Measurements from ENCODE around the gene CLPTM1L. TPM values are rescaled to one million over a fixed set of nuclear protein-coding genes. Genes with fewer than 3 reads are reported as not detected.
"Not testable (repeated sequence)": the region's sequence is repeated elsewhere in the genome, so short reads cannot be mapped to it uniquely, and the experiment has no call there.

CLPTM1L gene
- total RNA-seq, 1 experiment from 2014 or later = 204 TPM

- DNase-seq (ENCODE audit: low read depth) = not testable (repeated sequence)
Measured at GRCh38 chr5:1328237-1329110, 16.4 kb downstream of the CLPTM1L start.

- not testable (repeated sequence) for DNase-seq (ENCODE audit: low read depth)
Measured at GRCh38 chr5:1326901-1327756, 17.8 kb downstream of the CLPTM1L start.

- not testable (repeated sequence) for DNase-seq (ENCODE audit: low read depth)
Measured at GRCh38 chr5:1326532-1326875, 18.4 kb downstream of the CLPTM1L start.

GRCh38 chr5:1325870-1326531 is 18.9 kb downstream of the CLPTM1L start:
- DNase-seq (ENCODE audit: low read depth) = no peak

GRCh38 chr5:1325191-1325741 is 19.6 kb downstream of the CLPTM1L start:
- no peak for DNase-seq (ENCODE audit: low read depth)

- DNase-seq (ENCODE audit: low read depth) = no peak
Measured at GRCh38 chr5:1324719-1325190, 20.1 kb downstream of the CLPTM1L start.

GRCh38 chr5:1324301-1324700 is 20.6 kb downstream of the CLPTM1L start:
- no peak for DNase-seq (ENCODE audit: low read depth)

- no peak for DNase-seq (ENCODE audit: low read depth)
Measured at GRCh38 chr5:1323803-1324173, 21.1 kb downstream of the CLPTM1L start.

- DNase-seq (ENCODE audit: low read depth) = no peak
Measured at GRCh38 chr5:1322955-1323802, 21.7 kb downstream of the CLPTM1L start.

GRCh38 chr5:1322036-1322900 is 22.6 kb downstream of the CLPTM1L start:
- no peak for DNase-seq (ENCODE audit: low read depth)

GRCh38 chr5:1321576-1321975 is 23.3 kb downstream of the CLPTM1L start:
- no peak for DNase-seq (ENCODE audit: low read depth)

GRCh38 chr5:1320436-1321344 is 24.2 kb downstream of the CLPTM1L start:
- no peak for DNase-seq (ENCODE audit: low read depth)

- DNase-seq (ENCODE audit: low read depth) = no peak
Measured at GRCh38 chr5:1319436-1320256, 25.3 kb downstream of the CLPTM1L start.

- DNase-seq (ENCODE audit: low read depth) = no peak
Measured at GRCh38 chr5:1318659-1319251, 26.1 kb downstream of the CLPTM1L start.

GRCh38 chr5:1317921-1318565 is 26.9 kb downstream of the CLPTM1L start:
- DNase-seq (ENCODE audit: low read depth) = no peak

- DNase-seq (ENCODE audit: low read depth) = no peak
Measured at GRCh38 chr5:1316588-1317340, 28.1 kb downstream of the CLPTM1L start.

Data from Daoy (cell line).